ENCODE results near the gene GULP1.

GULP1 gene

GRCh38 chr2:188367164-188367563 lies 75.5 kb downstream of the GULP1 start:
- no peak for DNase-seq (ENCODE audit: low read depth in 2 of 2)

GRCh38 chr2:188369365-188369764 lies 77.7 kb downstream of the GULP1 start:
- DNase-seq (ENCODE audit: low read depth in 2 of 2) = no peak

GRCh38 chr2:188378371-188378950 lies 86.8 kb downstream of the GULP1 start:
- DNase-seq (ENCODE audit: low read depth in 2 of 2) = no peak

DNA sequence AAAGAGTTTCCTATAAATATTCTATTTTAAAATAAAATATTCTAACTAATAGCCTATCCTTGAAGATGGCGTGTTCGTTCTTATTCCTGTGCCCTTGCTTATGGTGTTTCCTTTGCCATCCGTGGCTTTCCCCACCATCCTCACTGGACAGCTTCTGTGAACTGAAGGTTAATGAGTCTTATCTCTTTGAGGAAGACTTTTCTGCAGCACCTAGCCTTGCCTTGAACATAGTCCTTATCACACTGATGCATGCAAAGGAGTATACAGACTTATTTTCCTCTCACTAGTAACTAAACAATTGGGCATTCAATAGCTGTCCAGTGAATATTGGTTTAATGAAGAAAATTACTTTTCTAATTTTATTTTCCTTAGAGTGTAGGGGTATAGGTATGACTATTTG lies 88.1 kb downstream of the GULP1 start:
- no peak for DNase-seq (ENCODE audit: low read depth in 2 of 2)

DNA sequence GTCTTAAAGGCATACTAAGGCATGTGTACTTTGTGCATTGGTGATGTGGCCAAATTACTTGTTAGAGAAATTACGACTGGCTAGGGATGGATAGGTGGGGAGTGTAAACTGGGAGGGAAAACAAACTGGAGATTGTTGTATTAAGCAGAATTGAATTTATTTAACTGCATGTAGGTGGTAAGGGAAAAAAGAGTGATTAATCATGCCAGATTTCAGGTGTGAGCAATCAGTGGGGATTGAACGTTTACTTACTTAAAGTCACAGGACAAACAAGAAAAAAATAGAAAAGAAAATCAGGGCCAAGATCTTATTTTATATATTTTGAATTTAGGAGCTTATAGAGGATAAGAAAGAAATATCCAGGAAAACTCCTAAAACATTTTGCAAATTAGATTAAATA lies 88.6 kb downstream of the GULP1 start:
- no peak for DNase-seq (ENCODE audit: low read depth in 2 of 2)

DNA sequence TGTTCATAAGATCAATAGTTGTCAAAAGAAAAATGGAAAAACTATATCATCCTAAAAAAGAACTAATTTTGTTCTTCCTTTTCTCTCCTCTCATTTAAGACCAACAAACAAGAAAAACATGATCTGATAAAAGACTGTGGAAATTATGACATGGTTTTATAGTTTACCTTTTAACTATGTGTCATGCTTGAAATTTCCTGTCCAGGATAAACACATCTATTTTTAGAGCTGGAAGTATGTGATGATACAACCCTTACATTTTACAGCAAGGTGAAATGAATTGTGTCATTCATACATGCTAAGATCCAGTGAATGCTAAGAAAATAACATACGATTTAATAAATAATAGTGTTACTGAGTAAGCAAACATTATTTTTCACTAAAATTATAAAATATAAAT lies 89.9 kb downstream of the GULP1 start:
- DNase-seq (ENCODE audit: low read depth in 2 of 2) = no peak

GRCh38 chr2:188382107-188382506 lies 90.4 kb downstream of the GULP1 start:
- no peak for DNase-seq (ENCODE audit: low read depth in 2 of 2)

- DNase-seq (ENCODE audit: low read depth in 2 of 2) = no peak
Measured at GRCh38 chr2:188383158-188383557, 91.5 kb downstream of the GULP1 start.

- DNase-seq (ENCODE audit: low read depth in 2 of 2) = no peak
Measured at GRCh38 chr2:188385857-188386256, 94.2 kb downstream of the GULP1 start.

GRCh38 chr2:188388831-188389230 lies 97.2 kb downstream of the GULP1 start:
- no peak for DNase-seq (ENCODE audit: low read depth in 2 of 2)

DNA sequence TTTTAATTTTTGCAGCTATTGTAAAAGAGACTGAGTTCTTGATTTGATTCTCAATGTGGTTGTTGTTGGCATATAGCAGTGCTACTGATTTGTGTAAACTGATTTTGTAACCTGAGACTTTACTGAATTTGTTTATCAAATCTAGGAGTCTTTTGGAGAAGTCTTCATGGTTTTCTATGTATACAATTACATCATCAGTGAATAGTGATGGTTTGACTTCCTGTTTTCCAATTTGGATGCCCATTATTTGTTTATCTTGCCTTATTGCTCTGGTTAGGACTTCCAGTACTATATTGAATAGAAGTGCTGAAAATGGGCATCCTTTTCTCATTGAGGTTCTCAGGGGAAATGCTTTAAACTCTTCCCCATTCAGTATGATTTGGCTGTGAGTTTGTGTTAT lies 99.7 kb downstream of the GULP1 start:
- DNase-seq (ENCODE audit: low read depth in 2 of 2) = no peak

DNA sequence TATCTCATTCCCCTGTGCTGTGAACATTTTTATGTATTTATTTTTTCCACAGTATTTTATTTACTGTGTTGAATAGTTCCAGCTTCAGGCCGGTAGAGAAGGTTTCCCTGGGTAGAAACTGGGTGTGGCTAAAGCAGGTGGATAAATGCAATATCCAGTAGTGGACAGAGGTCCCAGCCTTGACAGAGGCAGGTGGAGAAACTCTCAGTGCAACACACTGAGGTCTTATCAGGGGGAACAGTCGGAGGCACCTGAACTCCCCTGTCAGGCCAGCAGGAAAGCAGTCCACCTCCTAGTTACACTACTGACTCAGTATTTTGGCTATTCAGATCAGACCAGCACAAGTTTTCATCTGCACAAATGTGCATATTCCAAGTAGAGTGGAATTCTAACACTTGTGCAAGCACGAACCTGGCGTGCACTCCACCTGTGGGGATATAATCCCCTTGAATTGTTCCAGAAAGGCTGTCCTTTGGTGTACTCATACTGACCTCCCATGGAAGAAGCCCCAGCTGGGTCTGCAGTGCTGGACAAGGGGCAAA lies 103.3 kb downstream of the GULP1 start:
- DNase-seq (ENCODE audit: low read depth in 2 of 2) = no peak

DNA sequence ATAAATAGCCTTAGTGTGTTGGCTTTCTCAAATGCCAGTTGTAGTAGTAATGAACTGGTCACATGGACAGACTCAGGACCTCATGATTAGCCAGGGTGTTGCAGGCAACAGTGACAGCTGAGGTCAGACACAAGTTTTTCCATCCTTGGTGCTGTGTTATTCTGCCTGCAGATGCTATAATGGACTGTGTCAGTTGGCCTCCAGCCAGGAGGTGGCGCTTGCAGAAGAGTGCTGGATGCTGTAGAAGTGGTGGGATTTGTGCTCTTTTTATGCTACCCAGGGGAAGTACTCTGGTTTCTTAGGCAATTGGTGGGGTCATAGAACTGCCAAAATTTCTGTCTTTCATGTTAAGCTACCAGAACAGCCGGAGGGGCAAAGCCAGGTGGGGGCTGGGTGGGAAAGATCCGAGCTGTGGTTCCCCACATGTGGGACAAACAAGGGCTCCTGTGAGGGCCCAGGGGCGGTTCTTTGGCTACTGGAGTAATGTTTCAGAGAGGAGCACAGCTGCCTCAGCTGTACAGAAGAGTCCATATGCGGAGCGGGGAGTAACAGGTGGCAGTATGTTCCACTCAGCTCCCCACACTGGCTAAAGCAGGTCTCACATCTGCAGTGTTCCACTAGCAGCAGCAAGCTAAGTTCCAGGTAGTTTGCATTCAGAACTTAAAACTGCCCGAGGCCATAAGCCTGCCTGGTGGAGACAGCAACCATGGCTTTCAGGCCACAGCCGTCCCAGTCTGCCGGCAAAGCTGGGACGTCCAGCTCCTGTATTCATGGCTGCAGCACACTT lies 104.4 kb downstream of the GULP1 start:
- DNase-seq (ENCODE audit: low read depth in 2 of 2) = no peak

DNA sequence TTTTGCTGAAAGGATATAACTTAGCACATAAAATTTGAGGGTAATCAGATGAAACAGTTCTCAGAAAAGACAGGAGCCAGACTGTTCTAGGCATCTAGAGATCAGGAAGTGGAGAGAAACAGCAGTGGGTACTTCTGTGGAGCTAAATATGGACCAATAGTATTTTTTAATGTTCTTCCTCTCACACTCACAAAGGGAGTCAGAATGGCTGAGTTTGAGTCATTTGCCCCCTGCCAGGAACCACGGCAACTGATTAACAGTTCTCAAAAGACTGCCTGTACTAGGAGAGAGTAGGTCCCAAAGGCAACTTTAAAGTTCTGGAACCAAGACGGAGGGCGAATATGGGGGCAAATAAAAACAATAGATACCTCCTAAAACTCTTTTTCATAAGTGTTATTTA lies 107.5 kb downstream of the GULP1 start:
- no peak for DNase-seq (ENCODE audit: low read depth in 2 of 2)

DNA sequence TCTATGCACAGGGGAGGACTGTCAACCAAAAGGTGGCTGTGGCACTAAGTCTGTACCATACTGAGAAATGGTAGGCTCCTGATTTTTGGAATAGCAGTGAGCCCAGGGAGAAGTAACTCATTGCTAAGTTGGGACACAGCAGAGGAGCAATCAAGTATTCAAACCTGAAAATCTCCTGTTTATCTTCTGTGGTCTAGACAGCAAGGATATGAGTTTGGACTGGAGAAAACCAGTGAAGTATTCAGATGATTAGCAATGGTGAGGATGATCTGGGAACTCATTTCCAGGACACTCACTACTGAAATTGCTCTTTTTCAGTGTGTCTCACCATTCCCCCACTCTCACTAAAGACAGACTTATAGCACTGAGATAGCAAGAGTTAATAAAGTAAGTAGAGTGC lies 112.0 kb downstream of the GULP1 start:
- DNase-seq (ENCODE audit: low read depth in 2 of 2) = no peak

GRCh38 chr2:188404341-188405004 lies 112.8 kb downstream of the GULP1 start:
- no peak for DNase-seq (ENCODE audit: low read depth in 2 of 2)

DNA sequence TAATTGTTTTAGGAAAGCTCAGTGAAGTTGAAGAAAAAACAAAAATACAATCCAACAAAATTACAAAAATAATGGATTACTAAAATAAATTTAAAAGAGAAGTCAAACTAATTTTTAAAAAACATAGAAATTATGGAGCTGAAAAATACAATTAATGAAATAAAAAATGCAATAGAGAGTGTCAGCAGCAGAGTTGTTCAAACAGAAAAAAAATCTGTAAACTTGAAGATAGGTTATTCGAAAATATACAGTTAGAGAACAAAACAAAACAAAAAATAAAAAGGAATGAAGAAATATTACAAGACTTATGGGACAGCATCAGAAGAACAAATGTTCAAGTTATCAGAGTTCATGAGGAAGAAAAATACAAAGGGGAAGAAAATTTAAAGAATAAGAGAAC lies 114.7 kb downstream of the GULP1 start:
- no peak for DNase-seq (ENCODE audit: low read depth in 2 of 2)

DNA sequence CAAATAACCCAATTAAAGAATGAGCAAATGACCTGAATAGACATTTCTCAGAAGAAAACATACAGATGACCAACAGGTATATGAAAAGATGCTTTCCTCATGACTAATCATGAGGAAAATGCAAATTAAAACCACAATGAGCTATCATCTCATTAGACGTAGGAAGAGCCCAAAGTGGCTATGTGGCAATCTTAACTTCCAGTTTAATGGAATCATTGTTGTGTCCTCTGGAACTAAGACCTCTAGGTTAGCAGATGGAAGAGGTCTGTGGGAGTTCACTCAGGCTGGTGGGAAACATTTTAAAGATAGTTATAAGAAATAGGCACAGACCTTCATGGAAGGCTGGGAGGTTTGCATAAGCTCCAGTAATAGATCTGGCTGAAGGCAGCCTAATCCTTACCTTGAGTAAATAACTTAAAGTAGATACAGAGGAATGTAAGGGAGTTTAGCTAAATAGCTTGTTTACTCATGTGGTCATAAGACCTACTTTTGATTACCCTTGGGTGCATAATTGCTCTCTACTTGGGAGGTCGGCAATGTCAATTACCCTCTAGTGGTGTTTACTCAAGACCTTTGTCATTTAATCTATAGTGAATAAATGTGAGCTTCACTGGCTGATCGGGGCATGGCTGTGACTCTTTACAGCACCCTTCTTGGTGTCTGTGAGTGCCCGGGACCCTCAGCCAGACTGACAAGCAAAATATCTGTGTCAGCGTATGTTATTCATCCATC lies 119.0 kb downstream of the GULP1 start:
- DNase-seq (ENCODE audit: low read depth in 2 of 2) = no peak

DNA sequence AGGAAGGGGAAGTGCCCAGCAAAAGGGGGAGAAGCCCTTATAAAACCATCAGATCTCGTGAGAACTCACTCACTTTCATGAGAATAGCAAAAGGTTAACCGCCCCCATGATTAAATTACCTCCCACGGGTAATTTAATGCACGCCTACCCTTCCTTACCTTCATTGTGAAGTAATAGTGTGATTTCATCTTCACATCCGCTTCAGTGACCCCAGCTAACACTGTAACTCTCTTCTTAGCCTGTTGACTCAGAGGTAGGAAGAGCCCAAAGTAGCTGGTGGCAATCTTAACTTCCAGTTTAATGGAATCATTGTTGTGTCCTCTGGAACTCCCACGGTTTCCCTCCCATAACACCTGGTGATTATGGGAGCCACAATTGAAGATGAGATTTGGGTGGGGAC lies 120.5 kb downstream of the GULP1 start:
- no peak for DNase-seq (ENCODE audit: low read depth in 2 of 2)

DNA sequence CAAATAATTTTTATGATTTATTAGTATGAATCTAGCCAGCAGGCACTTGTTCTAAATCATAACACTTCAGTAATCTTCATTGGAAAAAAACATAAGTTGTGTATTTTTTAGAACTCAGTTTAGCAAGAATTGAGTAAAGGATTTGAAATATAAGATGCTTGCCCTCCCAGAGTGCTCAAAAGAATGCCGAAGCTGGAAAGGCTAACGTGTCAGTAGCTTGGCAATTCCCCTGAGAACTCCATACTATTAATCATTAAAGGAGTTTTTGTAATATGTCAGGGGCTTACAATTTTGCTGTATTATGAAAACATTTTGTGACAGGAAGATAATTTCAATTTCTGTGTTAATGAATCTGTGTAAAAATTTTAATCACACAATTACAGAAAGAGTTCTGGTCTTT lies 122.7 kb downstream of the GULP1 start:
- no peak for DNase-seq (ENCODE audit: low read depth in 2 of 2)

GRCh38 chr2:188414869-188415753 lies 123.4 kb downstream of the GULP1 start:
- no peak for DNase-seq (ENCODE audit: low read depth in 2 of 2)

Data from stimulated activated CD4-positive, alpha-beta T cell treated with anti-CD3 and anti-CD28 coated beads, Interleukin-12 subunit alpha, Interleukin-12 subunit beta, amount 100 ng/mL, for 24 hours (primary cell).